Measurements from ENCODE around the gene ACAN. TPM values are rescaled to one million over a fixed set of nuclear protein-coding genes. Genes with fewer than 3 reads are reported as not detected.
A peak's percentile ranks its signal among the peaks of the same experiment; 100 is the strongest.

Gene ACAN
- total and polyA plus RNA-seq, 2 of the 8 experiments (the other 6 are each of a cell fraction or from before 2014, with no cell fraction given), result 0.71 to 0.73 TPM

DNA sequence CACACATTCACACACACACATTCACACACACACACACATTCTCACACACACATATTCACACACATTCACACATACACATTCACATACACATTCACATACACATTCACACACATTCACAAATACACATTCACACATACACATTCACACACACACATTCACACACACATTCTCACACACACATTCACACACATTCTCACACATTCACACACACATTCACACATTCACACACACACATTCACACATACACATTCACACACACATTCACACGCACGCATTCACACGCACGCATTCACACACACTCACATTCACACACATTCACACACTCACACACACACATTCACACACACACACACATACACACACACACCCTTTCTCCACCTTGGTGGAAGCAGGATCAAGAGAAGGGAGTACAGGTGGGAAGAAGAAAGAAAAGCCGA lies 97.8 kb downstream of the ACAN start:
- Histone ChIP-seq H3K56ac (replicated peaks; ENCODE audit: insufficient read length, low read depth, low read length) (peak overlapping the region; percentile 78), H3K14ac (ENCODE audit: insufficient read length) (no peak overlapping the region), H4K20me1 (replicated peaks in 1 of 2; ENCODE audit: control insufficient read depth in 1 of 2, insufficient read depth in 2 of 2, low read length in 2 of 2) (peaks cover 18 to 43% of the 10 kb centered on the region in 2 experiments), H4K5ac (ENCODE audit: insufficient read length, low read depth, low read length) (no peak overlapping the region), H3K4ac (replicated peaks; ENCODE audit: insufficient read length, low read depth, low read length) (no peak overlapping the region), H3K4me3 (ENCODE audit: extremely low read depth in 1 of 4, insufficient read depth in 2 of 4, low read depth in 3 of 4, low read length in 4 of 4) (no peak overlapping the region), H2BK20ac (ENCODE audit: low read length) (no peak overlapping the region), H3K27me3 (replicated peaks in 1 of 4; ENCODE audit: control insufficient read depth in 3 of 4, extremely low read depth in 1 of 4, insufficient read depth in 3 of 4, low read length in 3 of 4) (no peaks in the 10 kb centered on the region), H4K8ac (ENCODE audit: extremely low read depth, insufficient read depth, low read length) (no peak overlapping the region), H3K36me3 (ENCODE audit: control insufficient read depth in 2 of 4, insufficient read depth in 4 of 4, low read length in 3 of 4) (peaks cover 45 to 81% (median 63%) of the 10 kb centered on the region in 4 experiments), H2BK15ac (ENCODE audit: low read length) (no peak overlapping the region), H2AFZ (ENCODE audit: low read length) (no peak overlapping the region), H2AK5ac (ENCODE audit: low read depth, low read length) (no peak overlapping the region), H3K4me1 (replicated peaks in 1 of 4; ENCODE audit: control insufficient read depth in 3 of 4, insufficient read depth in 4 of 4, low read length in 3 of 4) (peaks cover 0 to 41% (median 22%) of the 10 kb centered on the region in 4 experiments; a peak in 6 of 7 replicates), H3K4me2 (ENCODE audit: insufficient read depth in 1 of 2, low read depth in 2 of 2, low read length in 2 of 2) (no peak overlapping the region), H3K9ac (replicated peaks in 1 of 4; ENCODE audit: extremely low read depth in 1 of 4, low read depth in 3 of 4, low read length in 3 of 4) (no peak overlapping the region), H3K79me1 (ENCODE audit: low read depth, low read length) (peaks cover 13% of the 10 kb centered on the region), H2BK5ac (ENCODE audit: low read depth, low read length) (no peak overlapping the region), H3K79me2 (ENCODE audit: control insufficient read depth in 1 of 2, insufficient read depth in 2 of 2, low read length in 2 of 2) (peaks cover 0 to 27% of the 10 kb centered on the region in 2 experiments; a peak in 1 of 4 replicates), H3K23ac (ENCODE audit: insufficient read length) (no peak overlapping the region), H3K9me3 (ENCODE audit: insufficient read depth in 2 of 2, low read depth in 1 of 2, low read length in 1 of 2) (no peaks in the 10 kb centered on the region; a peak in 1 of 4 replicates), H3K18ac (ENCODE audit: extremely low read depth, low read length) (no peak overlapping the region), H3K27ac (ENCODE audit: low read depth, low read length) (no peak overlapping the region), H2BK120ac (replicated peaks; ENCODE audit: low read depth, low read length) (no peak overlapping the region), H4K91ac (replicated peaks; ENCODE audit: insufficient read length, low read length) (no peak overlapping the region), H3K23me2 (ENCODE audit: low read depth, low read length) (peaks cover 5% of the 10 kb centered on the region; the same call in 1 of the 2 replicates), H2BK12ac (ENCODE audit: low read depth, low read length) (no peak overlapping the region)
- no peak for FAIRE-seq
- 70% methylated on average over 5 of the region's 5 CpGs; no CpG with 5 or more reads in 1 of the 2 experiments for WGBS, 2 experiments (ENCODE audit: extremely low coverage in 1 of 2, insufficient coverage in 1 of 2, insufficient read length in 1 of 2, insufficient replicate concordance in 2 of 2, low coverage in 1 of 2, low lambda C conversion rate in 2 of 2, missing lambda C conversion rate in 1 of 2)
- ChIA-PET POLR2A (ENCODE audit: partially characterized antibody) (interaction anchor here (1.0 to 27.2 kb wide), 15 partner anchors 8 to 214 kb away, joined by 3 to 607 read pairs (median 6); partner anchors contain the start of genes HAPLN3 and MFGE8), CTCF (ENCODE audit: partially characterized antibody) (interaction anchor here (0.6 to 7.8 kb wide), 7 partner anchors 9 to 270 kb away, joined by 3 to 94 read pairs (median 4); partner anchors contain the start of gene HAPLN3)
- TF ChIP-seq FOSL1 (IDR thresholded peaks at IDR 0.05; ENCODE audit: insufficient read depth, low read depth, low read length) (no peak), TAF7 (optimal IDR thresholded peaks at IDR 0.05; ENCODE audit: borderline replicate concordance, low read depth, low read length) (no peak)
- DNase-seq (ENCODE audit: low read depth in 1 of 2, low spot score in 2 of 2), result no peak
